GM21529 (cell line): ENCODE data around the gene CD38.

ENCODE experiments used
- ATAC-seq: cut with Tn5 transposase; IDR thresholded peaks from one replicate; pipeline ENCODE4 v1.9.1; 2021; ENCODE audit not compliant: unreplicated experiment

Gene CD38

GRCh38 chr4:15894921-15895916 lies 117.1 kb downstream of the CD38 start:
- ATAC-seq, result no peak

- no peak for ATAC-seq
These were observed 119.4 kb downstream of the CD38 start for GRCh38 chr4:15897577-15897976.

DNA sequence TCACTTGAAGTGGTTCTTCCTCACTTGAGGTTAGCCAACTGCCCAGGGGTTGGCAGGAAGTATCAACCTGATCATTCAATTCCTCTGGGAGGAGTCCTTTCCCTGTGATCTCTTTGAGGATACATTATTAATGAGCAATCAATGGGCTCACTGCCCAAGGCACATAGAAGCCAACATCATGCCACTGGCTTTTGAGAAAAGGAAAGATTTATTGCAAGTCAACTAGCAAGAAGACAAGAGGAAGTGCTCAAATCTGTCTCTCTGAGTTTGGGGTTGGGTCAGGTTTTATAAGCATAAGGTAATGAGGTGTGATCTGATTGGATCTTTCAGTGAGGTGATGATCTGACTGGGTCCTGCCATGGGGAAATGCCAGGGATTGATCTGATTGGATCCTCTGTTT lies 120.8 kb downstream of the CD38 start:
- no peak for ATAC-seq

GRCh38 chr4:15899511-15899910 lies 121.4 kb downstream of the CD38 start:
- ATAC-seq, result no peak

DNA sequence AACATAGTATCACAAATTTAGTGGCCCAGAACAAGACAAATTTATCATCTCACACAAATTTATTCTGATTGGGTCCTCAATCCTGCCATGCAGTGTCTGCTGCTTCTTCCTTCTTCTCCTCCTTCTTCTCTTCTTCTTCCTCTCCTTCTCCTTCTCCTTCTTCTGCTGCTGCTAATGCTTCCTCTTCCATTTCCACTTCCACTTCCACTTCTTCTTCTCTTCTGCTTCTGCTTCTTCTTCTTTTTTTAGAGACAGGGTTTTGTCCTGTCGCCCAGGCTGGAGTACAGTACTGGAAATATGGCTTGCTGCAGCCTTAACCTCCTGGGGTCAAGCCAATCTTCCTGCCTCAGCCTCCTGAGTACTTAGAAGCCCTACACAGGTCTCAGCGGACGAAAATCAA lies 122.9 kb downstream of the CD38 start:
- ATAC-seq, result no peak

GRCh38 chr4:15901998-15902397 lies 123.9 kb downstream of the CD38 start:
- ATAC-seq, result no peak

DNA sequence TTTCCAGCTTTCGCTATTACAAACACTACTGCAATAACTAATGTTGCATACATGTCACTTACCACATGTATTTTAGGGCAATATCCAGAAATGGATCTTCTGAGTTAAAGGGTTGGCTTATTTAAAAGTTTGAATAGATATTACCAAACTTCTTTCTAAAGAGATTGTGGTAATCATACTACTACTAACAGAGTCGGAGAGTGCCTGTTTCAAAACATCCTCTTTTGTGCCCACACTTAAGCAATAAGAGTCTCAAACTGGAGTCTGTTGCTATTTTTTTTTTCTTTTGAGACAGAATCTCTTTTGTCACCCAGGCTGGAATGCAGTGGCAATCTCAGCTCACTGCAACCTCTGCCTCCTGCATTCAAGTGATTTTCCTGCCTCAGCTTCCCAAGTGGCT lies 124.6 kb downstream of the CD38 start:
- ATAC-seq, result no peak
